Body of pancreas (tissue), 4 donors: ENCODE measurements around the gene C5AR2. TPM values are rescaled to one million over a fixed set of nuclear protein-coding genes. Genes with fewer than 3 reads are reported as not detected.

ENCODE experiments used
- ATAC-seq: fragments of 150-250 bp; one replicate; pipeline ENCODE4 v1.9.1; 2016
- DNase-seq, 4 donors: peaks; one replicate each; pipeline ENCODE4 v3.0.0-alpha.2; 2019
- H3K27ac ChIP-seq, 4 donors: fragments of 200-600 bp; sonication (generic); 1 replicate in 3 of 4; 2 replicates in 1 of 4; pipeline versions ENCODE4 v1.5.1 to v1.6.1; 2016 to 2019; ENCODE audit warnings: mild to moderate bottlenecking in 1 of 4, mixed read lengths in 1 of 4, moderate library complexity in 1 of 4
- H3K27me3 ChIP-seq, 2 donors: fragments of 200-600 bp; sonication (generic); one replicate each; pipeline ENCODE4 v1.6.0; 2016; ENCODE audit warnings: mild to moderate bottlenecking in 1 of 2
- H3K36me3 ChIP-seq, 2 donors: fragments of 200-600 bp; sonication (generic); replicated peaks in 1 of 2; 2 replicates each; pipeline ENCODE4 v1.5.1; 2016; ENCODE audit warnings: low read depth in 2 of 2; ENCODE audit not compliant: insufficient read depth in 1 of 2
- H3K4me1 ChIP-seq: fragments of 200-600 bp; sonication (generic); one replicate; pipeline ENCODE4 v1.6.0; 2016
- H3K4me3 ChIP-seq, 2 donors: fragments of 200-600 bp; sonication (generic); 1 replicate in 1 of 2; 2 replicates in 1 of 2; pipeline ENCODE4 v1.5.1; 2016 to 2019
- H3K9me3 ChIP-seq, 3 donors: fragments of 200-600 bp; sonication (generic); 1 replicate in 2 of 3; 2 replicates in 1 of 3; pipeline ENCODE4 v1.5.1; 2016
- CTCF ChIP-seq, 7 experiments: fragments of 450-650 bp in 4 of 7; fragments of 200-600 bp in 3 of 7; sonication (generic) in 3 of 7; IDR thresholded peaks; one replicate each; pipeline ENCODE4 v1.5.1; 2016 to 2019; ENCODE audit warnings: antibody characterized with exemption in 7 of 7
- POLR2A ChIP-seq, 3 donors: fragments of 450-650 bp; IDR thresholded peaks; one replicate each; pipeline ENCODE4 v1.6.1; 2016; ENCODE audit warnings: antibody characterized with exemption in 3 of 3, mild to moderate bottlenecking in 2 of 3
- WGBS, 2 donors: methylation state at CpG; one replicate each; pipeline ENCODE4 v1.1.5; 2017; 5-methylcytosine and 5-hydroxymethylcytosine counted together
- intact Hi-C: fragments of 100-400 bp; cut with DNase I; formaldehyde crosslinking; loops from one replicate; pipeline ENCODE4 v1.15.1; 2023
- total RNA-seq, 2 donors: library from RNA; depleted of rRNA; stranded (reverse); fragments of >200 nt; gene quantifications; one replicate each; pipeline ENCODE4 v1.1.0, GENCODE V29; 2016

C5AR2 gene
- total RNA-seq, 2 donors from 2014 or later, result 0.52 TPM; not detected in 1

GRCh38 chr19:47390533-47391488 is 58.8 kb downstream of the C5AR2 start:
- no peak for ATAC-seq
- 59 to 64% methylated on average over 18 to 20 of the region's 20 CpGs for WGBS, 2 donors
- H3K27ac ChIP-seq, result no peak overlapping the region

GRCh38 chr19:47391510-47392223 is 59.7 kb downstream of the C5AR2 start:
- peak; percentile 72 to 75 (median 73) for DNase-seq
- peak; percentile 64 for ATAC-seq
- H3K9me3 ChIP-seq, result no peaks in the 10 kb centered on the region
- intact Hi-C loops, result no loop called here
- H3K4me1 ChIP-seq, result no peaks in the 10 kb centered on the region
- TF ChIP-seq CTCF (IDR thresholded peaks at IDR 0.05) (peak; percentile 71 to 83 (median 81)), POLR2A (IDR thresholded peaks at IDR 0.05) (no peak)
- 29 to 32% methylated on average over 15 of the region's 15 CpGs for WGBS, 2 donors
- no peak overlapping the region for H3K27ac ChIP-seq
- H3K27me3 ChIP-seq, result no peaks in the 10 kb centered on the region
- H3K36me3 ChIP-seq, result no peaks in the 10 kb centered on the region
- no peak overlapping the region for H3K4me3 ChIP-seq

More at GRCh38 chr19:47390533-47391488, 58.8 kb downstream of the C5AR2 start:
- H3K4me3 ChIP-seq, result no peak overlapping the region
- no peak for TF ChIP-seq CTCF (IDR thresholded peaks at IDR 0.05)
- no peak for TF ChIP-seq POLR2A (IDR thresholded peaks at IDR 0.05)
- H3K9me3 ChIP-seq, result no peaks in the 10 kb centered on the region
- H3K36me3 ChIP-seq, result no peaks in the 10 kb centered on the region
- H3K27me3 ChIP-seq, result no peaks in the 10 kb centered on the region
- no peak for DNase-seq
- H3K4me1 ChIP-seq, result no peaks in the 10 kb centered on the region
- intact Hi-C loops, result no loop called here

Other genes starting within 250 kb of the C5AR2 start
- gene ZC3H4, start 218.4 kb upstream of the C5AR2 start, total RNA-seq, result 10 to 100 TPM; 18.9 to 34.3 TPM
- gene SAE1, start 201.3 kb upstream of the C5AR2 start, total RNA-seq, result 10 to 100 TPM; 14.5 to 21.5 TPM
- 10 to 100 TPM in 1 of 2 donors, 1 to 10 TPM in 1; 1.3 to 11.4 TPM for gene BBC3, start 101.0 kb upstream of the C5AR2 start, total RNA-seq
- 10 to 100 TPM; 51.1 to 55.7 TPM for gene CCDC9, start 75.7 kb upstream of the C5AR2 start, total RNA-seq
- gene INAFM1, start 57.3 kb upstream of the C5AR2 start, total RNA-seq, result 10 to 100 TPM in 1 of 2 donors, 1 to 10 TPM in 1; 9.1 to 10.2 TPM
- 1 to 10 TPM; 2.6 to 5.4 TPM for gene C5AR1, start 22.3 kb upstream of the C5AR2 start, total RNA-seq
- 10 to 100 TPM; 16.1 to 50.4 TPM for gene DHX34, start 17.1 kb downstream of the C5AR2 start, total RNA-seq
- gene MEIS3, start 87.4 kb downstream of the C5AR2 start, total RNA-seq, result 1 to 10 TPM; 1.3 to 2.3 TPM
- gene SLC8A2, start 139.7 kb downstream of the C5AR2 start, total RNA-seq, result 10 to 100 TPM in 1 of 2 donors, 1 to 10 TPM in 1; 8.0 to 31.6 TPM
- 1 to 10 TPM; 3.1 to 4.6 TPM for gene KPTN, start 152.0 kb downstream of the C5AR2 start, total RNA-seq
- 10 to 100 TPM; 71.5 to 94.9 TPM for gene NAPA, start 182.9 kb downstream of the C5AR2 start, total RNA-seq
- under 1 TPM in 1 of 2 donors, not detected in 1; under 0.01 TPM for gene ZNF541, start 241.0 kb downstream of the C5AR2 start, total RNA-seq